ENCODE data around the gene SLC52A1. TPM values are rescaled to one million over a fixed set of nuclear protein-coding genes. Genes with fewer than 3 reads are reported as not detected.

The SLC52A1 gene
- total and polyA plus RNA-seq, 2 of the 13 experiments (the other 11 are each of a cell fraction or from before 2014, with no cell fraction given) = 0.03 to 0.13 TPM

DNA sequence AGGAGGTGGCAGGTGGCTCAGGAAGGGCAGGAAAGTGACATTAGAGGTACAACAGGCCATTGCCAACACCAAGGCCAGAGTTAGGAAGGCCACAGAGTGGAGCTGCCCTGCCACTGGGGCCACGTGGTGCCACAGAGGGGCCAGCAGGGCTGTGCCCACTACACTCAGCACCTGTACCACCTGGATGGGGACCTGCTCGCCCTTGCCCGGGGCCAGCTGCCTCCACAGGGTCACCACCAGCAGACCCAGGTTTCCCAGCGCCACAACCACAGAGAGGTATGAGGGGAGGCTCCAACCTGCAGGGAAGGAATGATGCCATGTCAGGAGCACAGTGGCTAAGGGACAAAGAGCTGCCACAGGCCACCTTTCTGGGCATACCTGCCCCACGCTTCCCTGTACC is 1.2 kb downstream of the SLC52A1 start:
- FAIRE-seq (no peak), DNase-seq (ENCODE audit: low spot score) (no peak), ATAC-seq (peak; percentile 8)
- H3K79me2 ChIP-seq (ENCODE audit: insufficient read depth, low read length) = no peaks in the 10 kb centered on the region
- H3K9me3 ChIP-seq (ENCODE audit: low read length) = no peaks in the 10 kb centered on the region
- peaks cover 25% of the 10 kb centered on the region for H3K4me1 ChIP-seq (ENCODE audit: insufficient read depth, low read length)
- no peaks in the 10 kb centered on the region for H4K20me1 ChIP-seq (ENCODE audit: insufficient read depth, low read length)
- ChIA-PET POLR2A (interaction anchor here (0.8 kb wide), 1 partner anchor 64 kb away, joined by 3 read pairs; no protein-coding TSS in a partner anchor), CTCF (ENCODE audit: low intra/inter-chr PET ratio, low total read pairs) (no interaction called here)
- no peak overlapping the region for H3K4me2 ChIP-seq (ENCODE audit: low read depth, low read length)
- H3K27ac ChIP-seq (ENCODE audit: extremely low read length, insufficient read depth, low read length) = no peak overlapping the region
- H3K27me3 ChIP-seq (ENCODE audit: control insufficient read depth in 1 of 2, insufficient read depth in 2 of 2, low read length in 2 of 2) = peaks cover 2 to 23% of the 10 kb centered on the region in 2 experiments; a peak in 3 of 5 replicates
- WGBS (ENCODE audit: low lambda C conversion rate) = 86% methylated on average over 1 of the region's 5 CpGs
- H2AFZ ChIP-seq (ENCODE audit: low read length) = no peak overlapping the region
- TF ChIP-seq POGK (CRISPR knock-in tag; conservative IDR thresholded peaks at IDR 0.05) (no peak), GLI4 (CRISPR knock-in tag; IDR thresholded peaks at IDR 0.05; ENCODE audit: borderline replicate concordance) (no peak), ZFP62 (CRISPR knock-in tag; IDR thresholded peaks at IDR 0.05) (no peak), MIER2 (CRISPR knock-in tag; IDR thresholded peaks at IDR 0.05) (no peak), KDM2A (CRISPR knock-in tag; IDR thresholded peaks at IDR 0.05; ENCODE audit: borderline replicate concordance, low read depth) (no peak), CC2D1A (CRISPR knock-in tag; IDR thresholded peaks at IDR 0.05) (no peak), NFIC (IDR thresholded peaks at IDR 0.05; ENCODE audit: low read length) (no peak), CENPBD1 (CRISPR knock-in tag; IDR thresholded peaks at IDR 0.05; ENCODE audit: borderline replicate concordance, low read depth) (no peak), KLF6 (CRISPR knock-in tag; IDR thresholded peaks at IDR 0.05) (no peak), ZKSCAN8 (CRISPR knock-in tag; IDR thresholded peaks at IDR 0.05; ENCODE audit: borderline replicate concordance) (no peak), AGO1 (IDR thresholded peaks at IDR 0.05; ENCODE audit: low read depth, low read length, poor library complexity, severe bottlenecking) (no peak), ZNF33B (CRISPR knock-in tag; IDR thresholded peaks at IDR 0.05) (no peak)
- TF ChIP-seq, protein P1, sequence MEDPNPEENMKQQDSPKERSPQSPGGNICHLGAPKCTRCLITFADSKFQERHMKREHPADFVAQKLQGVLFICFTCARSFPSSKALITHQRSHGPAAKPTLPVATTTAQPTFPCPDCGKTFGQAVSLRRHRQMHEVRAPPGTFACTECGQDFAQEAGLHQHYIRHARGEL (CRISPR knock-in tag; IDR thresholded peaks at IDR 0.05) = no peak
- no peak overlapping the region for H3K9ac ChIP-seq (ENCODE audit: insufficient read depth, low read depth, low read length)
- H3K4me3 ChIP-seq (replicated peaks in 1 of 3; ENCODE audit: insufficient read depth in 1 of 3, low read depth in 2 of 3, low read length in 3 of 3) = no peak overlapping the region
- no TSS peak for BruUV-seq (replicated peaks)
- in situ Hi-C loops (cut with HindIII; ENCODE audit: extremely low pct_ligation_motif_present, low pct_unique_long_range_greater_than_20kb) = no loop called here
- intact Hi-C loops (cut with micrococcal nuclease; ENCODE audit: unreplicated experiment) = no loop called here
- no peaks in the 10 kb centered on the region for H3K36me3 ChIP-seq (replicated peaks in 1 of 2; ENCODE audit: control insufficient read depth in 1 of 2, insufficient read depth in 2 of 2, low read length in 2 of 2)

Measured in HepG2 (cell line).